H1 (cell line): ENCODE data around the gene LPP. TPM values are rescaled to one million over a fixed set of nuclear protein-coding genes. Genes with fewer than 3 reads are reported as not detected.

Source experiments
- CTCF ChIA-PET: fragments of 300-600 bp; sonication (Branson Sonifier 250); formaldehyde crosslinking; loops from one replicate; lab custom pipeline; 2021; ENCODE audit not compliant: partially characterized antibody; lab: Charles Lee
- POLR2A ChIA-PET: fragments of 300-600 bp; sonication (Branson Sonifier 250); formaldehyde crosslinking; loops from one replicate; lab custom pipeline; 2021; ENCODE audit warnings: inconsistent platforms; ENCODE audit not compliant: partially characterized antibody; lab: Charles Lee
- DNase-seq, 2 experiments: peaks; one replicate each; pipeline versions ENCODE4 v3.0.0 to v3.0.0-alpha.2; 2010 to 2022; ENCODE audit warnings: low spot score in 2 of 2, low read depth in 1 of 2, mixed read lengths in 1 of 2
- FAIRE-seq: peaks from 2 replicates; lab custom pipeline; 2011; peaks lifted over from hg19 to GRCh38; lab: Jason Lieb, UNC
- H2AFZ ChIP-seq: 2 replicates; pipeline ENCODE4 v1.8.1; 2012; ENCODE audit warnings: low read length, inconsistent platforms
- H2AK5ac ChIP-seq: 2 replicates; pipeline ENCODE4 v1.6.1; 2013; ENCODE audit warnings: low read depth, low read length
- H2BK120ac ChIP-seq: replicated peaks from 2 replicates; pipeline ENCODE3; 2013; ENCODE audit warnings: low read depth, low read length, inconsistent platforms
- H2BK12ac ChIP-seq: 2 replicates; pipeline ENCODE4 v1.6.1; 2013; ENCODE audit warnings: low read depth, low read length
- H2BK15ac ChIP-seq: 2 replicates; pipeline ENCODE4 v1.6.1; 2013; ENCODE audit warnings: low read length
- H2BK20ac ChIP-seq: 2 replicates; pipeline ENCODE4 v1.6.1; 2013; ENCODE audit warnings: low read length
- H2BK5ac ChIP-seq: 2 replicates; pipeline ENCODE4 v1.6.1; 2013; ENCODE audit warnings: low read depth, low read length
- H3K14ac ChIP-seq: 2 replicates; pipeline ENCODE4 v1.6.1; 2013; ENCODE audit warnings: inconsistent platforms; ENCODE audit not compliant: insufficient read length
- H3K18ac ChIP-seq: 2 replicates; pipeline ENCODE4 v1.6.1; 2013; ENCODE audit warnings: low read length; ENCODE audit errors: extremely low read depth
- H3K23ac ChIP-seq: 2 replicates; pipeline ENCODE4 v1.6.1; 2013; ENCODE audit warnings: inconsistent platforms; ENCODE audit not compliant: insufficient read length
- H3K23me2 ChIP-seq: 2 replicates; pipeline ENCODE4 v1.6.1; 2013; ENCODE audit warnings: low read depth, low read length
- H3K27ac ChIP-seq: 2 replicates; pipeline ENCODE4 v1.6.1; 2011; ENCODE audit warnings: low read depth, low read length, inconsistent platforms
- H3K27me3 ChIP-seq, 4 experiments: replicated peaks in 1 of 4; 1 replicate in 1 of 4; 2 replicates in 3 of 4; pipeline versions ENCODE4 v1.6.1 to v1.8.1; 2011 to 2013; ENCODE audit warnings: low read length in 3 of 4, mild to moderate bottlenecking in 3 of 4, inconsistent platforms in 2 of 4, mixed read lengths in 2 of 4, moderate library complexity in 1 of 4; ENCODE audit not compliant: control insufficient read depth in 3 of 4, insufficient read depth in 3 of 4; ENCODE audit errors: extremely low read depth in 1 of 4
- H3K36me3 ChIP-seq, 4 experiments: 2 replicates each; pipeline versions ENCODE4 v1.6.1 to v1.8.1; 2011 to 2013; ENCODE audit warnings: mild to moderate bottlenecking in 4 of 4, low read length in 3 of 4, moderate library complexity in 2 of 4, control low read depth in 1 of 4, inconsistent platforms in 1 of 4; ENCODE audit not compliant: insufficient read depth in 4 of 4, control insufficient read depth in 2 of 4
- H3K4ac ChIP-seq: replicated peaks from 2 replicates; pipeline ENCODE3; 2013; ENCODE audit warnings: low read length, low read depth, mixed read lengths, inconsistent platforms; ENCODE audit not compliant: insufficient read length
- H3K4me1 ChIP-seq, 4 experiments: replicated peaks in 1 of 4; 1 replicate in 1 of 4; 2 replicates in 3 of 4; pipeline versions ENCODE4 v1.6.1 to v1.8.1; 2011 to 2013; ENCODE audit warnings: low read length in 3 of 4, inconsistent platforms in 2 of 4, mixed read lengths in 1 of 4; ENCODE audit not compliant: insufficient read depth in 4 of 4, control insufficient read depth in 3 of 4
- H3K4me2 ChIP-seq, 2 experiments: 2 replicates each; pipeline versions ENCODE4 v1.6.1 to v1.8.1; 2011 to 2013; ENCODE audit warnings: low read depth in 2 of 2, low read length in 2 of 2, control low read depth in 1 of 2, inconsistent platforms in 1 of 2, mild to moderate bottlenecking in 1 of 2; ENCODE audit not compliant: insufficient read depth in 1 of 2
- H3K4me3 ChIP-seq, 4 experiments: fragments of 200-600, 300-600 bp in 1 of 4; sonication (generic), shearing (Covaris generic), sonication (Bioruptor Twin) in 1 of 4; 2 replicates each; pipeline versions ENCODE4 v1.5.1 to v1.8.1; 2011 to 2016; ENCODE audit warnings: low read length in 4 of 4, low read depth in 3 of 4, control low read depth in 2 of 4, inconsistent platforms in 2 of 4, mild to moderate bottlenecking in 2 of 4, mixed read lengths in 1 of 4, moderate library complexity in 1 of 4; ENCODE audit not compliant: insufficient read depth in 2 of 4; ENCODE audit errors: extremely low read depth in 1 of 4
- H3K56ac ChIP-seq: replicated peaks from 2 replicates; pipeline ENCODE3; 2013; ENCODE audit warnings: low read depth, mild to moderate bottlenecking, mixed read lengths, low read length, inconsistent platforms; ENCODE audit not compliant: insufficient read length
- H3K79me1 ChIP-seq: 2 replicates; pipeline ENCODE4 v1.6.1; 2013; ENCODE audit warnings: low read depth, low read length, control low read depth
- H3K79me2 ChIP-seq, 2 experiments: 2 replicates each; pipeline versions ENCODE4 v1.6.1 to v1.8.1; 2012 to 2013; ENCODE audit warnings: low read length in 2 of 2, mild to moderate bottlenecking in 2 of 2, inconsistent platforms in 1 of 2; ENCODE audit not compliant: insufficient read depth in 2 of 2, control insufficient read depth in 1 of 2
- H3K9ac ChIP-seq, 4 experiments: replicated peaks in 1 of 4; 1 replicate in 1 of 4; 2 replicates in 3 of 4; pipeline versions ENCODE4 v1.6.1 to v1.8.1; 2011 to 2013; ENCODE audit warnings: low read depth in 3 of 4, low read length in 3 of 4, control low read depth in 2 of 4, mild to moderate bottlenecking in 2 of 4, moderate library complexity in 2 of 4, inconsistent platforms in 1 of 4; ENCODE audit errors: extremely low read depth in 1 of 4
- H3K9me3 ChIP-seq, 2 experiments: 2 replicates each; pipeline versions ENCODE4 v1.6.1 to v1.8.1; 2012 to 2013; ENCODE audit warnings: mild to moderate bottlenecking in 2 of 2, moderate library complexity in 2 of 2, control low read depth in 1 of 2, inconsistent platforms in 1 of 2, low read depth in 1 of 2, low read length in 1 of 2, mixed read lengths in 1 of 2; ENCODE audit not compliant: insufficient read depth in 2 of 2
- H4K20me1 ChIP-seq, 2 experiments: replicated peaks in 1 of 2; 2 replicates each; pipeline versions ENCODE3 to v1.8.1; 2011 to 2013; ENCODE audit warnings: inconsistent platforms in 2 of 2, low read length in 2 of 2, mild to moderate bottlenecking in 1 of 2; ENCODE audit not compliant: insufficient read depth in 2 of 2, control insufficient read depth in 1 of 2
- H4K5ac ChIP-seq: 2 replicates; pipeline ENCODE4 v1.6.1; 2013; ENCODE audit warnings: low read length, low read depth, mixed read lengths, inconsistent platforms; ENCODE audit not compliant: insufficient read length
- H4K8ac ChIP-seq: 2 replicates; pipeline ENCODE4 v1.8.0; 2013; ENCODE audit warnings: mild to moderate bottlenecking, moderate library complexity, low read length, inconsistent platforms; ENCODE audit not compliant: insufficient read depth; ENCODE audit errors: extremely low read depth
- H4K91ac ChIP-seq: replicated peaks from 2 replicates; pipeline ENCODE3; 2013; ENCODE audit warnings: low read length, mixed read lengths, inconsistent platforms; ENCODE audit not compliant: insufficient read length
- BCL11A ChIP-seq, 2 experiments: IDR thresholded peaks; one replicate each; pipeline ENCODE4 v1.6.1; 2011; ENCODE audit warnings: low read depth in 2 of 2, low read length in 2 of 2, mild to moderate bottlenecking in 2 of 2
- CBX8 ChIP-seq: fragments of 300-800, 300-1000 bp; sonication (generic); IDR thresholded peaks from 2 replicates; pipeline ENCODE4 v1.7.1; 2016; ENCODE audit warnings: low read depth, low read length, borderline replicate concordance
- CEBPB ChIP-seq: IDR thresholded peaks from 2 replicates; pipeline ENCODE4 v1.6.1; 2012; ENCODE audit warnings: low read depth, low read length
- CHD1 ChIP-seq: IDR thresholded peaks from 2 replicates; pipeline ENCODE4 v1.6.1; 2012; ENCODE audit warnings: low read depth, low read length, improper control_type of control experiment
- CHD2 ChIP-seq: IDR thresholded peaks from 2 replicates; pipeline ENCODE4 v1.6.1; 2012; ENCODE audit warnings: low read length, improper control_type of control experiment
- HDAC6 ChIP-seq: IDR thresholded peaks from one replicate; pipeline ENCODE4 v1.7.1; 2012; ENCODE audit warnings: low read depth, mild to moderate bottlenecking, inconsistent platforms, low read length, moderate library complexity
- NANOG ChIP-seq: IDR thresholded peaks from 2 replicates; pipeline ENCODE4 v1.6.1; 2011; ENCODE audit warnings: low read length, low read depth, mild to moderate bottlenecking, inconsistent platforms; ENCODE audit not compliant: insufficient read depth, poor library complexity, severe bottlenecking
- POLR2A ChIP-seq, 2 experiments: IDR thresholded peaks; 1 replicate in 1 of 2; 2 replicates in 1 of 2; pipeline ENCODE4 v1.6.1; 2011; ENCODE audit warnings: low read depth in 2 of 2, low read length in 2 of 2, mild to moderate bottlenecking in 2 of 2; ENCODE audit errors: control extremely low read depth in 1 of 2
- polyA plus RNA-seq, 7 experiments: library from polyadenylated mRNA; depleted of rRNA in 3 of 7; stranded (reverse) in 5 of 7; unstranded in 2 of 7; fragments of >200 nt in 5 of 7; fragments of 200-250 nt in 2 of 7; gene quantifications; 1 replicate in 5 of 7; 2 replicates in 1 of 7; 4 replicates in 1 of 7; pipeline versions ENCODE4 v1.2.1 to v1.2.3, GENCODE V29; 2011 to 2013; ENCODE audit warnings: missing spikeins in 2 of 7, mixed read lengths in 2 of 7
- total RNA-seq: library from RNA; stranded (reverse); fragmentation: NEBNext Ultra II Directional; extraction: Animal tissue kit (Norgen Biotek cat#: 25700); gene quantifications from 2 replicates; pipeline ENCODE4 v1.2.1, GENCODE V29; 2021
- TF ChIP-seq, protein P1 (sequence below): IDR thresholded peaks from 2 replicates; pipeline ENCODE4 v1.6.1; 2012; ENCODE audit warnings: low read length, inconsistent platforms

Gene LPP
- total and polyA plus RNA-seq, 2 of the 8 experiments (the other 6 are each of a cell fraction or from before 2014, with no cell fraction given), result 10.0 to 53.3 TPM

DNA sequence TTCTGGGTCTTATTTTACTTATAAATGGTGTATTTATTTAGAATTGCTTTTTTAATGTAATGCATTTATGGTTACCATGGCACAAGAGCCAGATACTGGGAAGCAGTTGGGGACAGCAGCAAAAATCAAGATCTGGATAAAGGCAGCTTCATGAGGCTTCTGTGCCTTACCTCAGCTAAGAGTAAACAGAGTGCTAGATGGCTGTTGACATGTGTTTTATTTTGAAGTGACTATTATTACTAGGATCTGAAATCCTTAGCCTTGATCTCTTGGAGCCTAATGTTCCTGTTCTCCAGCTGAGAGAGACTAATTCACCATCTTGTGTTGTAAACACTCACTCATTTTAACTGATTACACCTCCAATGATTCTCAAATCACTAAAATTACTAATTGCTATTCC, 317.8 kb downstream of the LPP start:
- Histone ChIP-seq H3K4me3 (no peak overlapping the region), H3K27me3 (no peaks in the 10 kb centered on the region), H4K91ac (no peak overlapping the region), H2BK15ac (no peak overlapping the region), H2AK5ac (no peak overlapping the region), H2AFZ (no peak overlapping the region), H3K23me2 (no peaks in the 10 kb centered on the region; the same call in 1 of the 2 replicates), H4K5ac (no peak overlapping the region), H3K79me1 (no peaks in the 10 kb centered on the region), H3K4me2 (no peak overlapping the region), H3K9ac (no peak overlapping the region), H2BK12ac (no peak overlapping the region), H3K4ac (no peak overlapping the region)
- DNase-seq, result no peak
- POLR2A ChIA-PET, result no interaction called here
- CTCF ChIA-PET, result interaction anchor here (0.6 to 1.0 kb wide), 2 partner anchors 9 to 1195 kb away, joined by 3 read pairs; no protein-coding TSS in a partner anchor
- TF ChIP-seq BCL11A (IDR thresholded peaks at IDR 0.05; ENCODE audit: low read depth in 2 of 2, low read length in 2 of 2), result no peak
- TF ChIP-seq, protein P1, sequence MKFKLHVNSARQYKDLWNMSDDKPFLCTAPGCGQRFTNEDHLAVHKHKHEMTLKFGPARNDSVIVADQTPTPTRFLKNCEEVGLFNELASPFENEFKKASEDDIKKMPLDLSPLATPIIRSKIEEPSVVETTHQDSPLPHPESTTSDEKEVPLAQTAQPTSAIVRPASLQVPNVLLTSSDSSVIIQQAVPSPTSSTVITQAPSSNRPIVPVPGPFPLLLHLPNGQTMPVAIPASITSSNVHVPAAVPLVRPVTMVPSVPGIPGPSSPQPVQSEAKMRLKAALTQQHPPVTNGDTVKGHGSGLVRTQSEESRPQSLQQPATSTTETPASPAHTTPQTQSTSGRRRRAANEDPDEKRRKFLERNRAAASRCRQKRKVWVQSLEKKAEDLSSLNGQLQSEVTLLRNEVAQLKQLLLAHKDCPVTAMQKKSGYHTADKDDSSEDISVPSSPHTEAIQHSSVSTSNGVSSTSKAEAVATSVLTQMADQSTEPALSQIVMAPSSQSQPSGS, result no peak
- no peak for TF ChIP-seq CHD2
- TF ChIP-seq HDAC6, result no peak
- TF ChIP-seq POLR2A (IDR thresholded peaks at IDR 0.05; ENCODE audit: control extremely low read depth in 1 of 2, low read depth in 2 of 2, low read length in 2 of 2), result no peak
- no peak for TF ChIP-seq NANOG
- no peak for TF ChIP-seq CHD1
- no peak for TF ChIP-seq CBX8
- TF ChIP-seq CEBPB, result no peak
- TF ChIP-seq, all 59 proteins: peak for 0
- Histone ChIP-seq H3K4me1 (no peaks in the 10 kb centered on the region), H3K18ac (no peak overlapping the region), H3K9me3 (no peaks in the 10 kb centered on the region), H3K79me2 (no peaks in the 10 kb centered on the region), H2BK5ac (no peak overlapping the region), H3K14ac (no peak overlapping the region), H2BK20ac (no peak overlapping the region), H3K36me3 (no peaks in the 10 kb centered on the region; a peak in 1 of 8 replicates), H2BK120ac (no peak overlapping the region), H3K56ac (no peak overlapping the region), H4K8ac (no peak overlapping the region), H3K27ac (no peak overlapping the region), H4K20me1 (no peaks in the 10 kb centered on the region), H3K23ac (no peak overlapping the region)
- FAIRE-seq, result no peak
